HG02623 (cell line): ENCODE data around the gene CENPVL3.
"Not testable (repeated sequence)": the region's sequence is repeated elsewhere in the genome, so short reads cannot be mapped to it uniquely, and the experiment has no call there.

Source experiments
- ATAC-seq: cut with Tn5 transposase; IDR thresholded peaks from one replicate; pipeline ENCODE4 v1.9.1; 2021; ENCODE audit warnings: moderate library complexity; ENCODE audit not compliant: unreplicated experiment

CENPVL3 gene

DNA sequence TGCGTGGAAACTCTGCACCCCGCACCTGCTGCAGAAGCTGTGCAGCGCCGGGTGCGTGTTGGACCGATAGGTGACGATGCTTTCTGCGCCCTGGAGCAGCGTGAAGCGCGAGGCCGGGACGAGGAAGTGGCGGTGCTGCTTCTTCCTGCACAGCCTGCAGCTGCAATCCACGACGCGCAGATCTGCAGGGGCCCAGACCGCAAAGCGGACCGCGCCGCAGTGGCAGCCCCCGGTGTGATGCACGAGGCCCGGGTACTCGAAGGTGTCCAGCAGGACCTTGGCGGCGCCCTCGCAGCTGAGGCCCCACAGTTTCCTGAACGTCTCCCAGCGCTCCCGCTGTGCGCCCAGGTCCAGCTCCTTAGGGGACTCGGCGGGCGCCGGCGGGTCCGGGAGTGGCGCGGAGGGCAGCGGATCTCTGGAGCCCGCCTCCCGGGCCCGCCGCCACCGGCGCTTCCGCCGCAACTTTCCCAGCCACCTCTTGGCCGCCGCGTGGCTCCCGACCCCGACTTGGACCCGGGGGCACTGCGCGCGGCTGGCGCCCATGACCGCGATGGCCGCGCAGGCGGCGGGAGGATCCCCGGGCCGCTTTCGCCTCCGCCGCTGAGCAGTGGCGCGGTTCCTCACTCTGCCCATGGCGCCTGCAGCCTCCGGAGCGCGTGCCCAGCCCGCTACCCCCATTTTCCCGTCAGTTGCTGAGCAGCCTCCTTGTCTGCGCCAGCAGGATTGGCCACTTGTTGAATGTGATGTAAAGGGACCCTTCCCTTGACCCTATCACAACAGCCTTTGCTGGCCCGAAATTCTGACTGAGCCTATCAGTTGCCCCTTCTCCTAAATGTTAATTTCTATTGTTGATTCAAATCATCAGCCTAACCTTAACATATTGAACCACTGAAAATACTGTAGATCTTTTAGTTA is at the start of gene CENPVL3:
Gene CENPVL3, minus strand, starts transcription at position 672 of the 915 bp plus-strand sequence. Its CDS starts 39 bp downstream, at position 633.
- not testable (repeated sequence) for ATAC-seq

DNA sequence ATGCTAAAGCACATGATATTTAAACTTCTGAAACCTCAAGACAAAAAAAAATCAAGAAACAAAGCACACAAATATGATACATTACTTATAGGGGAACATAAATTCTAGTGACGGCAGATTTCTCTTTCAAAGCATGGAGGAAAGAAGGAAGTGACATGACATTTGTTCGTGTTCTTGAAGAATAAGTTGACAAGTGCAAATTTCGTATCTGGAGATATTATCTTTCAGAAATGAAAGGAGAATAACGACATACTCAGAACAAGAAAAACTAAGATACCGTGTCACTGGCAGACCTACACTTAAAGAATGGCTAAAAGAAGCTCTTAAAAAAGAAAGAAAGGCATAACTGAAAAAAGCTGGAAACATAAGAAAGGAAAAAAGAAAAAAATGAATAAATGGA is 47.3 kb upstream of the CENPVL3 start:
- no peak for ATAC-seq

DNA sequence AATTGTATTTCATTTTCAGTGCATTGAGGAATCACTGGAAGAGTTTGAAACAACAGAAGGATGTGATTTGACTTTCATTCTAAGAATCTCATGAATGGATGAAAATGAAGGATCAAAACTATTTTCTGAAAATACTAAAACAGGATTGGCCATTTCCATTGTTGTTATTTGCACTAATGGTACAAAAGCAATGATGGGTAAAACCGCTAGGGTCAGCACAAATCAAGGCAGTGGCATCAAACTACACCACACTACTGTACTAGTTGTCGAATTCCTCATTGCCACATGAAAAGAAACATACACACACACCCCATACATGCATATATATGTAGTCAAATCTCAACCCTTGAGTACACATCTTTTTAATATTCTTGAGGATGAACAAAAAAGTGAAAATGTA is 24.7 kb upstream of the CENPVL3 start:
- ATAC-seq: no peak

DNA sequence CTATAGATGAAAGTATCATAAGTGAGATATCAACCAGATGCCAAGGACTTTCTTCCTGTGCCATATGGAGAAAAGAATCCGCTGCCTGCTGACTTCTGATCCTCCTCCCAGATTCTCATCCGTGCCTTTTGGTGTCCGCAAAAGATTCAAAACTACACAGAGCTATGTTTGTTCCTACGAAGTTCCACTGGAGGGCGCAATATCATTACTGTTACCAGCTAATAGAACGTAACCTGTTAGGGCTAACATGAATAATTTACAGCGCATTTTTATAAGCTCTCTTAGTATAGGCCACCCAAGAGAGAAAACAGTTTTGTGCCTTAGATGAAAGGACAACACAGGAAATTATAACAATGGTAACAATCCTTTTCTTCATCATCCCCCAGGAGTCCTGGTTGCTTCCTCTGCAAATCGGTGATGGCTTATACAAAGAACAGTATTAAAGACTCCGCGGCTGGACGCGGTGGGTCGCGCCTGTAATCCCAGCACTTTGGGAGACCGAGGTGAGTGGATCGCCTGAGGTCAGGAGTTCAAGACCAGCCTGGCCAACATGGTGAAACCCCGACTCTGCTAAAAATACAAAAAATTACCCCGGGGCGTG is 22.8 kb upstream of the CENPVL3 start:
- no peak for ATAC-seq

DNA sequence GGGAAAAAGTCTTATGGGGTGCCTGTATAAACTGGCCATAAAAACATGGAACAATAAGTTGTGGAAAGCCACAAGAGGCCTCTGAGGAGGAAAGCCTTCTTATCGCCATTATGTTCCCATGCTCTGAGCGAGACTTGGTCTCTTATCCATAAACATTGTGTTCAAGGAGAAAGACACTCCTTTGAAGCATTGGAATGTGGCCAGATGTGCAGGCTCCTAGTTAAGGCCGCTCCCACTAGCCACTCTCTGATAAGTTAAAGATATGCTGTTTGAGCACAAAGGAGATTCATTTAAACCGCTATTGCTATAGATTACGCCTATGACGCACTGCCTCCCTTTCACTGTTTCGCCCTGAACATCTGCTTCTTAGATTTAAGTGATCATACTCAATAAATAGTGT is 17.8 kb upstream of the CENPVL3 start:
- ATAC-seq: not testable (repeated sequence)

DNA sequence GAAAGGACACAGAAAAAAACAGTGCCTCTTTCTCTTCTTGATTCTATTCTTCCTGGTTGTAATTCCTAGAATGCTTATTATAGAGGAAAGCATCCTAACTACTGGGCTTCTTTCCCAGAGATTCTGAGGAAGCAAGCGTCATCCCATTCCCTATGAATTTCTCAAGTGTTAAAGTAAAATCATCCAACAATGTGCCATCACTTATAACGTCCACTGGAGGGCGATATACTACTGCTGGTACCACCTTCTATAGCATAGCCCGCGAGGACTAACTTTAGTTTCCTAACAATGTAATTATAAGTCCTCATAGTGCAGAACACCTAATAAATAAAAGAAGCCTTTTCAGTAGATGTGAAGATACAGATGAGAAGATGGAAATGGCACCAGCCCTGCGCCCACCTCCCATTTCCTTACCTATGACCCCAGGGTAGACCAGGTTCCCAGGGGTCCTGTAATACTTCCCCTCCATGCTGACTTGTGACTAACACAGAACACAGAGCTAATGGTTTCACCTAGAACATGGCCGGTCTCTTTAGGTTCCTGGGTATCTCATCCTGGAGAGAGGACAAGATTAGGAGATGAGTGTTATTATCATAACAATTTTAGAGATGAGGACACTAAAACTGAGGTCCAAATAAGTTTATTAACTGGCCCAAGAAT is 4.2 kb downstream of the CENPVL3 start:
- ATAC-seq: no peak

DNA sequence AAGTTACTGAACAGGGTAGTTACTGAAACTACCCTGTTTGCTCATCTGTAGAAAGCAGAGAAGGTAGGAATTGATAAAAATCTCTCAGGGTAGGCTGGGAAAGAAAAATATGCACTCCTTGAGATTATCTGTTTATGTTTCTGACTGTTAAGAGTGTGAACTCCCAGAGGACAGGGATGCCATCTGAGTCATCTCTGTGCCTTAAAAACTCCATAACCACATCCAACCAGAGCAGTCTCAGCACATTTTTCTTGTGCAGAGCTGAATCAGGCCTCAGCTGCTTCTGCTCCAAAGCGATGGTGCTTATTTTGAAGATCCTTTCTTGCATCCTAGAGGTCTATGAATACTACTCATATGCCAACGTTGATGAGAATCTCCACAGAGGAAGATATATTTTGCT is 9.9 kb downstream of the CENPVL3 start:
- no peak for ATAC-seq

DNA sequence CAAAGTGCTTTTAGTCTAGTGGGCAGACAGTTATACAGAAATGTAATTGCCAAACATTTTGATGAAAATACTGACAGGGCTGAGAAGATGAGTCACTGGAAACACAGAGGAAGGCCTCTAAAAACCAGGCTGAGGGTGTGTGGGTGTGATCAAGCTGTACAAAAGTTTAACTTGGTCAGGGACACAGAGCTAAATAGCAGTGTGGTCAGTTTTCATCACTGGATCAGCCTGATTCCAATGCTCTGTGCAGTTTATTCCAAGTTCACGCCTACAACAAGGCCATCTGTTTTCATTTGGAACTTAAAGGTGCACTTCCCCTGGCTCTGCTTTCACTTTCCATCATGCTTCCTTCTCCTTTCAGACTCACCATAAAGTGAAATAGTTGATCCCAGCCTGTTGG is 10.6 kb downstream of the CENPVL3 start:
- ATAC-seq: no peak

DNA sequence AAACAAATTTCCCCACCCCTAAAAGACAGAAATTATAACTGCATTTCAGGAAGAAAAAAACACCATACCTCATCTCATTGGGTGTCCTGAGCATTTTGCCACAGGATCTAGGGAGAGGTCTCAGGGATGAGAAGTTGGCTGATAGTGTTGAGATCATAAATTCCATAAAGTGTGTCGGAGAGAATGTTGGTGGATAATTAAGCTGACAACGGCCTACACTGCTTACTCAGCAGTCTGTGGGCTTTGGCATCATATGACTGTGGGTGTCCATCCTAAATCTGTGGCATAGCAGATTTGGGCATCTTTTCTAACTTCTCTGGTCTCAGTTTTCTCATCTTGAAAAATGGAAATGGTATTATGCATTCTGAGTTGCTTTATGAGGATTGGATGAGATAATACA is 12.3 kb downstream of the CENPVL3 start:
- ATAC-seq: no peak

DNA sequence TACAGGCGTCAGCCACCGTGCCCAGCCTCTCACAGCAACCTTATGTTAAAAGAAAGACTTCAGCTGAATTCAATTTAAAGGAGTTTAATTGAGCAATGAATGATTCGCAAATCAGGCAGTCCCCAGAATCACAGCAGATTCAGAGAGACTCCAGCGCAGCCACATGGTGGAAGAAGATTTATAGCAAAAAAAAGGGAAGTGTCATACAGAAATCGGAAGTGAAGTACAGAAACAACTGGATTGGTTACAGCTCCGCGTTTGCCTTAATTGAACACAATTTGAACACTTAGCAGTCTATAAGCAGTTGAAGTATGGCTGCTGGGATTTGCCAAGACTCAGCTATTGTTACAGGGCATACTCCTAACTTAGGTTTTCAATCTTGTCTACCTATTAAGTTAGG is 19.8 kb downstream of the CENPVL3 start:
- no peak for ATAC-seq

DNA sequence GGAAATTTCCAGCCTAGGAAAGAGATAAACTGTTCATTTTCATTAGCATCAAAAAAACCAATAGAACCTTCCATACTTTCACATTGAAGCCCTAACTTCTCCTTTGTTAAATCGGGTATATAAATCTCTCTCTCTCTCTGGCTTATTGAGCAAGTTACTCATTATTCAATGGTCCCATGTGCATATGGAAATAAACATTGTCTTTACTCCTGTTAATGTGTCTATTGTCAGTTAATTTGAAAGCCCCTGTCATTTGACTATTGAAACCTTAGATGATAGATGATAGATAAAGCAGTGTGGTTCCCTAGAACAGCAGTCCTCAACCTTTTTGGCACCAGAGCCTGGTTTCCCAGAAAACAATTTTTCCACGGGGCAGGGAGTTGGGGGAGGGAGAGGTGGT is 46.8 kb downstream of the CENPVL3 start:
- ATAC-seq: no peak

DNA sequence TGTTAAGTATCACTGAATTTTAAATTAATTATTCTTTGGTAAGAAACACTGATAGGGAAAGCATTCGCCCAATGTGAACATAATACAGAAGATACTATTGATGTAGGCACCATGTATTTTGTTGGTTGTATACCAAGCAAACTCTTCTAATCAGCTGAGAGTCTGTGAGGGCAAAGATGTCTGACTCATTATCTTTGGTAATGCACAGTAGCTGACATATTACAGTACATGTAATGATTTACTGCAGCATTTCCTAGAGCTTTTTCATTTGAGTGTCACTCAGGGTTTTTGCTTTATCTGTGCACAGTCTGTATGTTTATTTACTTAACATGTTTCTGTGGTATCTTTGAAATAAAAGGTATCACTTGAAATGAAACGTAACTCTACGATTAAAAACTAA is 49.2 kb downstream of the CENPVL3 start:
- ATAC-seq: no peak

DNA sequence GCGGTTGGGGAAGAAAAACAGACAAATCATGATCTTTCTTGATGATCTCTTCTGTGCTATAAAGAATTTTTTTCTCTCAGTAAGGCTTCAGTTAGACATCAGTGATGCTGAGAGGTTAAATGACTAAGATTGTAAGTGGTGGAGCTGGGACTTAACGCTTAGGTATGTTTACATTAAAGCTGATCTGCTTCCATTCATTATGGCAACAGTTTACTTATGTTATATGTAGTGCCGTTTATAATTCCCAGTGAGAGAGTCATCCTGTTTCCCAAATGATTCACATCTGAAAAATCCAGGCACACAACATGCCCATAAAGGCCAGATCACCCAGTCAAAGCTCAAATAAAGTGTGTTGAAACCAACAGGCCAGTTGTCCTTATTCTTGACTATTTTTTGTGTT is 50.1 kb downstream of the CENPVL3 start:
- no peak for ATAC-seq
